ENCODE data around the gene MTREX.

The MTREX gene

GRCh38 chr5:55472642-55473041 is 164.9 kb downstream of the MTREX start:
- DNase-seq (ENCODE audit: low spot score): no peak
